GM19324 (cell line): Measurements from ENCODE around the gene OR4K15.
"Not testable (repeated sequence)": the region's sequence is repeated elsewhere in the genome, so short reads cannot be mapped to it uniquely, and the experiment has no call there.

Source experiments
- ATAC-seq: cut with Tn5 transposase; IDR thresholded peaks from one replicate; pipeline ENCODE4 v1.9.1; 2021; ENCODE audit warnings: mild to moderate bottlenecking, moderate library complexity; ENCODE audit not compliant: unreplicated experiment, low FRiP score

The OR4K15 gene

GRCh38 chr14:19975291-19975690 is at the start of gene OR4K15:
OR4K15 (plus strand) TSS chr14:19975591; CDS start chr14:19975591, 0 bp downstream.
- ATAC-seq, result no peak

- ATAC-seq, result no peak
These were observed 44.8 kb upstream of the OR4K15 start, which contains the start of gene OR4K1 for GRCh38 chr14:19930617-19931016. OR4K1 (plus strand) TSS chr14:19930917; CDS start chr14:19935667, 4,750 bp downstream.

- ATAC-seq, result no peak
These were observed 33.7 kb upstream of the OR4K15 start for GRCh38 chr14:19941668-19942067.

- no peak for ATAC-seq
These were observed 27.8 kb upstream of the OR4K15 start for GRCh38 chr14:19947413-19948090.

GRCh38 chr14:19949218-19949617 is 26.2 kb upstream of the OR4K15 start:
- ATAC-seq, result no peak

- not testable (repeated sequence) for ATAC-seq
These were observed 5.7 kb upstream of the OR4K15 start for GRCh38 chr14:19969735-19970134.

GRCh38 chr14:19974844-19975243 is 547 bp upstream of the OR4K15 start:
- no peak for ATAC-seq

- ATAC-seq, result no peak
These were observed 18.0 kb downstream of the OR4K15 start for GRCh38 chr14:19993438-19993837.

GRCh38 chr14:20001863-20002262 is 26.5 kb downstream of the OR4K15 start, which contains the start of gene OR4Q2:
OR4Q2 (plus strand) TSS chr14:20002163.
- ATAC-seq, result no peak

- ATAC-seq, result no peak
These were observed 26.9 kb downstream of the OR4K15 start for GRCh38 chr14:20002319-20002718.

- no peak for ATAC-seq
These were observed 32.8 kb downstream of the OR4K15 start for GRCh38 chr14:20008156-20008555.

- no peak for ATAC-seq
These were observed 44.0 kb downstream of the OR4K15 start, which contains the start of gene OR4K14 for GRCh38 chr14:20019257-20019865. OR4K14 (minus strand) TSS chr14:20019307; CDS start chr14:20015193, 4,114 bp downstream.
